ENCODE results near the gene UGT1A1.

- TF ChIP-seq, protein P1, sequence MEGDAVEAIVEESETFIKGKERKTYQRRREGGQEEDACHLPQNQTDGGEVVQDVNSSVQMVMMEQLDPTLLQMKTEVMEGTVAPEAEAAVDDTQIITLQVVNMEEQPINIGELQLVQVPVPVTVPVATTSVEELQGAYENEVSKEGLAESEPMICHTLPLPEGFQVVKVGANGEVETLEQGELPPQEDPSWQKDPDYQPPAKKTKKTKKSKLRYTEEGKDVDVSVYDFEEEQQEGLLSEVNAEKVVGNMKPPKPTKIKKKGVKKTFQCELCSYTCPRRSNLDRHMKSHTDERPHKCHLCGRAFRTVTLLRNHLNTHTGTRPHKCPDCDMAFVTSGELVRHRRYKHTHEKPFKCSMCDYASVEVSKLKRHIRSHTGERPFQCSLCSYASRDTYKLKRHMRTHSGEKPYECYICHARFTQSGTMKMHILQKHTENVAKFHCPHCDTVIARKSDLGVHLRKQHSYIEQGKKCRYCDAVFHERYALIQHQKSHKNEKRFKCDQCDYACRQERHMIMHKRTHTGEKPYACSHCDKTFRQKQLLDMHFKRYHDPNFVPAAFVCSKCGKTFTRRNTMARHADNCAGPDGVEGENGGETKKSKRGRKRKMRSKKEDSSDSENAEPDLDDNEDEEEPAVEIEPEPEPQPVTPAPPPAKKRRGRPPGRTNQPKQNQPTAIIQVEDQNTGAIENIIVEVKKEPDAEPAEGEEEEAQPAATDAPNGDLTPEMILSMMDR (IDR thresholded peaks at IDR 0.05 in 2 of 3, conservative IDR thresholded peaks at IDR 0.05 in 1 of 3; ENCODE audit: insufficient read depth in 2 of 3, low read depth in 1 of 3, low read length in 3 of 3), result no peak
- TF ChIP-seq, protein P2, sequence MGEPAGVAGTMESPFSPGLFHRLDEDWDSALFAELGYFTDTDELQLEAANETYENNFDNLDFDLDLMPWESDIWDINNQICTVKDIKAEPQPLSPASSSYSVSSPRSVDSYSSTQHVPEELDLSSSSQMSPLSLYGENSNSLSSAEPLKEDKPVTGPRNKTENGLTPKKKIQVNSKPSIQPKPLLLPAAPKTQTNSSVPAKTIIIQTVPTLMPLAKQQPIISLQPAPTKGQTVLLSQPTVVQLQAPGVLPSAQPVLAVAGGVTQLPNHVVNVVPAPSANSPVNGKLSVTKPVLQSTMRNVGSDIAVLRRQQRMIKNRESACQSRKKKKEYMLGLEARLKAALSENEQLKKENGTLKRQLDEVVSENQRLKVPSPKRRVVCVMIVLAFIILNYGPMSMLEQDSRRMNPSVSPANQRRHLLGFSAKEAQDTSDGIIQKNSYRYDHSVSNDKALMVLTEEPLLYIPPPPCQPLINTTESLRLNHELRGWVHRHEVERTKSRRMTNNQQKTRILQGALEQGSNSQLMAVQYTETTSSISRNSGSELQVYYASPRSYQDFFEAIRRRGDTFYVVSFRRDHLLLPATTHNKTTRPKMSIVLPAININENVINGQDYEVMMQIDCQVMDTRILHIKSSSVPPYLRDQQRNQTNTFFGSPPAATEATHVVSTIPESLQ (CRISPR knock-in tag; IDR thresholded peaks at IDR 0.05), result no peak
- TF ChIP-seq EP300 (IDR thresholded peaks at IDR 0.05; ENCODE audit: low read length) (no peak), HDAC2 (IDR thresholded peaks at IDR 0.05) (no peak), EHMT2 (IDR thresholded peaks at IDR 0.05) (no peak), NR2C2 (CRISPR knock-in tag; IDR thresholded peaks at IDR 0.05) (no peak), NR2C2 (tag; IDR thresholded peaks at IDR 0.05) (no peak), ZNF263 (CRISPR knock-in tag; IDR thresholded peaks at IDR 0.05; ENCODE audit: borderline replicate concordance) (no peak), ZNF124 (CRISPR knock-in tag; IDR thresholded peaks at IDR 0.05) (no peak), ZC3H11A (IDR thresholded peaks at IDR 0.05; ENCODE audit: low read depth, low read length) (no peak), PHF8 (IDR thresholded peaks at IDR 0.05; ENCODE audit: borderline replicate concordance, low read length) (no peak), TFE3 (CRISPR knock-in tag; IDR thresholded peaks at IDR 0.05) (no peak), CEBPZ (IDR thresholded peaks at IDR 0.05; ENCODE audit: borderline replicate concordance, low read depth, low read length) (no peak)
- TF ChIP-seq, protein P3, sequence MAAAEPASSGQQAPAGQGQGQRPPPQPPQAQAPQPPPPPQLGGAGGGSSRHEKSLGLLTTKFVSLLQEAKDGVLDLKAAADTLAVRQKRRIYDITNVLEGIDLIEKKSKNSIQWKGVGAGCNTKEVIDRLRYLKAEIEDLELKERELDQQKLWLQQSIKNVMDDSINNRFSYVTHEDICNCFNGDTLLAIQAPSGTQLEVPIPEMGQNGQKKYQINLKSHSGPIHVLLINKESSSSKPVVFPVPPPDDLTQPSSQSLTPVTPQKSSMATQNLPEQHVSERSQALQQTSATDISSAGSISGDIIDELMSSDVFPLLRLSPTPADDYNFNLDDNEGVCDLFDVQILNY (CRISPR knock-in tag; IDR thresholded peaks at IDR 0.05), result no peak
- TF ChIP-seq, protein P4, sequence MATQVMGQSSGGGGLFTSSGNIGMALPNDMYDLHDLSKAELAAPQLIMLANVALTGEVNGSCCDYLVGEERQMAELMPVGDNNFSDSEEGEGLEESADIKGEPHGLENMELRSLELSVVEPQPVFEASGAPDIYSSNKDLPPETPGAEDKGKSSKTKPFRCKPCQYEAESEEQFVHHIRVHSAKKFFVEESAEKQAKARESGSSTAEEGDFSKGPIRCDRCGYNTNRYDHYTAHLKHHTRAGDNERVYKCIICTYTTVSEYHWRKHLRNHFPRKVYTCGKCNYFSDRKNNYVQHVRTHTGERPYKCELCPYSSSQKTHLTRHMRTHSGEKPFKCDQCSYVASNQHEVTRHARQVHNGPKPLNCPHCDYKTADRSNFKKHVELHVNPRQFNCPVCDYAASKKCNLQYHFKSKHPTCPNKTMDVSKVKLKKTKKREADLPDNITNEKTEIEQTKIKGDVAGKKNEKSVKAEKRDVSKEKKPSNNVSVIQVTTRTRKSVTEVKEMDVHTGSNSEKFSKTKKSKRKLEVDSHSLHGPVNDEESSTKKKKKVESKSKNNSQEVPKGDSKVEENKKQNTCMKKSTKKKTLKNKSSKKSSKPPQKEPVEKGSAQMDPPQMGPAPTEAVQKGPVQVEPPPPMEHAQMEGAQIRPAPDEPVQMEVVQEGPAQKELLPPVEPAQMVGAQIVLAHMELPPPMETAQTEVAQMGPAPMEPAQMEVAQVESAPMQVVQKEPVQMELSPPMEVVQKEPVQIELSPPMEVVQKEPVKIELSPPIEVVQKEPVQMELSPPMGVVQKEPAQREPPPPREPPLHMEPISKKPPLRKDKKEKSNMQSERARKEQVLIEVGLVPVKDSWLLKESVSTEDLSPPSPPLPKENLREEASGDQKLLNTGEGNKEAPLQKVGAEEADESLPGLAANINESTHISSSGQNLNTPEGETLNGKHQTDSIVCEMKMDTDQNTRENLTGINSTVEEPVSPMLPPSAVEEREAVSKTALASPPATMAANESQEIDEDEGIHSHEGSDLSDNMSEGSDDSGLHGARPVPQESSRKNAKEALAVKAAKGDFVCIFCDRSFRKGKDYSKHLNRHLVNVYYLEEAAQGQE (IDR thresholded peaks at IDR 0.05; ENCODE audit: borderline replicate concordance), result no peak
- TF ChIP-seq, protein P4 (CRISPR knock-in tag; IDR thresholded peaks at IDR 0.05; ENCODE audit: low read depth), result no peak
These were observed 60.7 kb downstream of the UGT1A1 start for GRCh38 chr2:233820774-233821105.
